ENCODE results near the gene LDLRAP1. TPM values are rescaled to one million over a fixed set of nuclear protein-coding genes. Genes with fewer than 3 reads are reported as not detected.

The LDLRAP1 gene
- total and polyA plus RNA-seq, 11 donors, result 9.0 to 17.4 (median 13.3) TPM

GRCh38 chr1:25554886-25555752, 11.7 kb downstream of the LDLRAP1 start:
- H3K27ac ChIP-seq, result peak overlapping the region in 1 of 12 donors; percentile 29
- peaks cover 0 to 80% (median 65%) of the 10 kb centered on the region in 12 donors for H3K4me1 ChIP-seq
- WGBS, 4 donors, result 86 to 89% (median 87%) methylated on average over 13 to 14 of the region's 14 CpGs
- H3K4me3 ChIP-seq, result no peak overlapping the region
- H3K27me3 ChIP-seq, result no peaks in the 10 kb centered on the region
- no peak for ATAC-seq
- TF ChIP-seq POLR2A (IDR thresholded peaks at IDR 0.05) (no peak), CTCF (IDR thresholded peaks at IDR 0.05) (no peak)
- peak in 1 of 5 donors; percentile 4 for DNase-seq
- no peaks in the 10 kb centered on the region for H3K9me3 ChIP-seq
- H3K36me3 ChIP-seq, result peaks cover 0 to 37% (median 17%) of the 10 kb centered on the region in 9 donors
- intact Hi-C loops (cut with DNase I), result loop anchor here in 1 of 10 donors (5.0 kb wide), 1 partner anchor 52 kb away; no protein-coding TSS in a partner anchor

- Histone ChIP-seq H3K27ac (no peak overlapping the region), H3K4me3 (no peak overlapping the region), H3K36me3 (peaks cover 0 to 37% (median 19%) of the 10 kb centered on the region in 9 donors), H3K9me3 (no peaks in the 10 kb centered on the region), H3K27me3 (no peaks in the 10 kb centered on the region), H3K4me1 (peaks cover 0 to 80% (median 61%) of the 10 kb centered on the region in 12 donors)
- no peak for DNase-seq
- intact Hi-C loops (cut with DNase I), result no loop called here
- 90 to 95% (median 92%) methylated on average over 5 of the region's 5 CpGs for WGBS, 4 donors
- TF ChIP-seq CTCF (IDR thresholded peaks at IDR 0.05), result no peak
- TF ChIP-seq POLR2A (IDR thresholded peaks at IDR 0.05), result no peak
- ATAC-seq, result no peak
Measured at GRCh38 chr1:25555753-25556092, 12.3 kb downstream of the LDLRAP1 start.

- DNase-seq, result peak in 1 of 5 donors; percentile 19
- intact Hi-C loops (cut with DNase I), result no loop called here
- no peak for ATAC-seq
- Histone ChIP-seq H3K27ac (no peak overlapping the region), H3K4me3 (no peak overlapping the region), H3K27me3 (no peaks in the 10 kb centered on the region), H3K36me3 (peaks cover 0 to 37% (median 20%) of the 10 kb centered on the region in 9 donors), H3K9me3 (no peaks in the 10 kb centered on the region), H3K4me1 (peaks cover 0 to 80% (median 58%) of the 10 kb centered on the region in 12 donors)
- 87 to 95% (median 91%) methylated on average over 8 to 11 of the region's 11 CpGs for WGBS, 4 donors
- TF ChIP-seq POLR2A (IDR thresholded peaks at IDR 0.05) (no peak), CTCF (IDR thresholded peaks at IDR 0.05) (no peak)
Measured at GRCh38 chr1:25556132-25556670, 12.8 kb downstream of the LDLRAP1 start.

GRCh38 chr1:25556791-25557476, 13.5 kb downstream of the LDLRAP1 start:
- H3K4me1 ChIP-seq, result peaks cover 0 to 83% (median 56%) of the 10 kb centered on the region in 12 donors
- H3K4me3 ChIP-seq, result no peak overlapping the region
- WGBS, 4 donors, result 88 to 97% (median 95%) methylated on average over 6 to 10 of the region's 10 CpGs
- H3K27me3 ChIP-seq, result no peaks in the 10 kb centered on the region
- H3K27ac ChIP-seq, result no peak overlapping the region
- intact Hi-C loops (cut with DNase I), result no loop called here
- TF ChIP-seq CTCF (IDR thresholded peaks at IDR 0.05) (no peak), POLR2A (IDR thresholded peaks at IDR 0.05) (no peak)
- peaks cover 0 to 37% (median 20%) of the 10 kb centered on the region in 9 donors for H3K36me3 ChIP-seq
- H3K9me3 ChIP-seq, result no peaks in the 10 kb centered on the region
- ATAC-seq (peak in 1 of 4 donors; percentile 19), DNase-seq (peak in 1 of 5 donors; percentile 20)

Measured in heart left ventricle (tissue), 16 donors.